ENCODE data around the gene NFATC2.

The NFATC2 gene

DNA sequence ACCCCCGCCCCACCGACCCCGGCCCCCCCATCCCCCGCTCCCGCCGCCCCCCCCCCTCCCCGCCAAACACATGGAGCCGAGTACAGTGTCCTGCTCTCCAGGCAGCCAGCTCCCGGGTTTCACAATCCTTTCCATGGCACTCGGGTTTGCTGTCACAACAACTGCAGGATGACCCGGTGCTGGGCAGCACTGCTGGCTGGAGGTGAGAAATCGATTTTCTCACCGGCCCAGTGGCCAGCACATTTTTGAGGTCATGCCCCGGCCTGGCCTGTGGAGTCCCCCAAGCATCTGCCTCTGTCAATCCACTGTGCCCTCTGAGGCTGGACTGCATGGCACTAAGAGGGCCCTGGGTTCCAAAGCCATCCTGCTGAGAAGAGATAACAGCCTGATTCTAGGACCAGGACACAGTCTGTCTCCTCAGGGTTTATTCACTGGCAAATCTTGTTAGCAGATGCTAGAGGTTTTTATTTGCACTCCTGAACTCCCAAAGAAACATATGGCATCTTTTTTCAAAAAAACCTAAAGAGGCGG, 129.5 kb downstream of the NFATC2 start:
- H3K9me3 ChIP-seq (ENCODE audit: control insufficient read depth, insufficient read depth, low read length), result no peaks in the 10 kb centered on the region
- peaks cover 10% of the 10 kb centered on the region; the same call in 1 of the 2 replicates for H3K4me1 ChIP-seq (ENCODE audit: insufficient read depth, low read length)
- no peak overlapping the region for H3K9ac ChIP-seq (ENCODE audit: low read depth, low read length)
- H3K36me3 ChIP-seq (ENCODE audit: insufficient read depth, low read length), result no peaks in the 10 kb centered on the region

DNA sequence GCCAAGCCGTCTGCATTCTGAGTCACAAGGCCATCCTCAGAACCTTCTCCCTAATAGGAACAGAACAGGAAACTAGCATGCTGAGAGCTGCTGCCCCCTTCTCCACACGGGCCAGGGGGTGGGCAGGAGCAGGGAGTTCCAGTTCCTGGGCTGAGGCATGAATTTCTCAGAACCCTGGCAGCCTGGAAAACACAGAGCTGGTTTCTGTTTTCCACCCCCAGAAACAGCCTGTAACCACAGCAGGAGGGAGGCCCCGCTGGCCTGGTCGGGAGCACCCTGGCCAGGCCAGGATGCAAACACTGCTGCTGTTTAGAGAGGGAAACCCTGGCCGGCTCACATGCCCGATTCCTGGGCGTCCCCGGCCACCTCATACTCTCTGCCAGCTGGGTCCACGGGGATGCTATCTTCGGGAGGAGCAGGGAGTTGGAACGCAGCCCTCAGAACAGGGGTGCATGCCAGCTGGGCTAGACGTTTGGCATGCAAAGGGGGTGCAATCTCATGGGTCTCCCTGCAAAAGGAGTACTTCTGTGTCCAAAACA, 130.1 kb downstream of the NFATC2 start:
- H3K36me3 ChIP-seq (ENCODE audit: insufficient read depth, low read length), result no peaks in the 10 kb centered on the region
- H3K9me3 ChIP-seq (ENCODE audit: control insufficient read depth, insufficient read depth, low read length), result no peaks in the 10 kb centered on the region
- H3K4me1 ChIP-seq (ENCODE audit: insufficient read depth, low read length), result peaks cover 10% of the 10 kb centered on the region; the same call in 1 of the 2 replicates
- H3K9ac ChIP-seq (ENCODE audit: low read depth, low read length), result no peak overlapping the region

DNA sequence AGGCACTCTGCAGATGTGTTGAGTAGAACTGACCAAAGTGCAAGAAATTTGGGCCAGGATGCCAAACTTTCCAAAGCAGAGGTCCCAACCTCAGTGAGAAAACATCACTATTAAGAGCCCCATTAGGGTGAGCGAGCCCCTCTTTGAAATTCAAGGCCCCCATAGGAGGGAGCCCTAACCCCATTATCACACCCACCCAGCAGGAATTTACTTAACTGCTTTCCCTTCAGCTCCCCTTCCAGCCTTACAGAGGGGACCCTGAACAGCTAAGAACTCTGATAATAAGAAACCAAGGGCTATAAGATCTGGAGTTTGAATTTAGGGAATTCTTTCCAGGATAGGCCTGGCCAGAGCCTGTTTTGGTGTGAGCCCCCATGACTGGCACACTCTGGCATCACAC, 130.6 kb downstream of the NFATC2 start:
- peaks cover 10% of the 10 kb centered on the region; the same call in 1 of the 2 replicates for H3K4me1 ChIP-seq (ENCODE audit: insufficient read depth, low read length)
- H3K9ac ChIP-seq (ENCODE audit: low read depth, low read length), result no peak overlapping the region

DNA sequence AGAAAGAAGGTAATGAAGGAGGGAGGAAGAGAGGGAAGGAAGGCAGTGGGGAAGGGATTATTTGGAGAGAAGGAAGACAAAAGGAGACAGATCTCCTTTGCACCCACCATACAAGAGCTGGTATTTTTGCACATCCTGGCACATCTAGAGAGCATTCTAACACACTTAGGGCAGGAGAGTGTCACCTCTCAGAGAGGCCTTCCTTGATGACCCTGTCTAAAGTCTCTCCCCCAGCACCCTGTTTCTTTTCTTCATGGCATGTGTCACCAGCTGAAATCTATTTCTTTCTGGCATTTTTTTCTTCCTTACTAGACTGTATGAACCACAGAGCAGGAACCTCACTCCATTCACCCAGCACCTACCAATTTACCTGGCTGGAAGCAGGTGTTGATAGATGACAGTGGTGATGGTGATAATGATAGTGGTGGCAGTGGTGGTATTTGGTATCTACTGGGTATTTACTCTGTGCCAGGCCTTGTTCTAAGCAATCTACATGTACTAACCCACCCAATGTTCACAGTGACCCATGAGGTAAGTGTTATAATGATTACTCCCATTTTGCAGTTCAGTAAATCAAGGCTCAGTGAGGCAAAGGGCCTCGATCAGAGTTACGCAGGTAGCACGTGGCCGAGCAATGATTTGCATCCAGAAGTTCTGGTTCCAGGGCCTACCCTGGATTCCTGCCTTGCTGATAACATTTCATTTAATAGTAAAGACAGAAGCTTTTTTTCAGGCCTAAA, 131.8 kb downstream of the NFATC2 start:
- Histone ChIP-seq H3K9ac (ENCODE audit: low read depth, low read length) (no peak overlapping the region), H3K4me1 (ENCODE audit: insufficient read depth, low read length) (peaks cover 10% of the 10 kb centered on the region; the same call in 1 of the 2 replicates), H3K36me3 (ENCODE audit: insufficient read depth, low read length) (no peaks in the 10 kb centered on the region), H3K9me3 (ENCODE audit: control insufficient read depth, insufficient read depth, low read length) (no peaks in the 10 kb centered on the region)

More for the DNA sequence above, 130.6 kb downstream of the NFATC2 start:
- no peaks in the 10 kb centered on the region for H3K9me3 ChIP-seq (ENCODE audit: control insufficient read depth, insufficient read depth, low read length)
- H3K36me3 ChIP-seq (ENCODE audit: insufficient read depth, low read length), result no peaks in the 10 kb centered on the region

DNA sequence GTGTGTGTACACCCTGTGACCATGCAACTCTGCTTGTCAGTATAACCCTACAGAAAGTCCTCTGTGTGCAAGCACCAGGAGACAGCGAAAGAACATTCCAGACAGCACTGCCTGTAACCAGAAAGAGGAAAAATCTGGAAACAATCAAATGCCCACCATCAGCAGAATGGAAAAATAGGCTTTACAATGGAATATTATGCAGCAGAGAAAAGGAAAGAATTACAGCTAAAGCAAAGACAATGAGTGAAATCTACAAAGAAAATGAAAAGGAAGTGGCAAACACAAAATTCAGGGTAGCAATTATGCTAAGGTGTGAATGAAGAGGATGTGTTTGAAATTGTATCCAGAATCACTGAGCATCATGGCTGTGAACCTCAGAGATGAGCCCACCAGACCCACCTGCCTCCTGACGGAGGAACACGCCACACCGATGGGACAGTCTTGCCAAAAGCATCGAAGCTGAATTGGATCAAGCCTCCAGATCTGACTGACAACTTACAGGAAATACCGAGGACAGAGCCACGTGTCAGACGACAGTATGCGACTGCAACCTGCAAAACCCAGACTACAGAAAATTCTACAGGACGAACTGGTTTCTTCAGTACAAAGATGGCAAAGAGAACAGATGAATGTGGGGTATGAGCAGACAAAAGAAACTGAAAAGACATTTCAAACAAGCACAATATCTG, 133.2 kb downstream of the NFATC2 start:
- H3K4me1 ChIP-seq (ENCODE audit: insufficient read depth, low read length), result peaks cover 18% of the 10 kb centered on the region; the same call in 1 of the 2 replicates
- H3K9me3 ChIP-seq (ENCODE audit: control insufficient read depth, insufficient read depth, low read length), result no peaks in the 10 kb centered on the region
- H3K36me3 ChIP-seq (ENCODE audit: insufficient read depth, low read length), result no peaks in the 10 kb centered on the region
- H3K9ac ChIP-seq (ENCODE audit: low read depth, low read length), result no peak overlapping the region

DNA sequence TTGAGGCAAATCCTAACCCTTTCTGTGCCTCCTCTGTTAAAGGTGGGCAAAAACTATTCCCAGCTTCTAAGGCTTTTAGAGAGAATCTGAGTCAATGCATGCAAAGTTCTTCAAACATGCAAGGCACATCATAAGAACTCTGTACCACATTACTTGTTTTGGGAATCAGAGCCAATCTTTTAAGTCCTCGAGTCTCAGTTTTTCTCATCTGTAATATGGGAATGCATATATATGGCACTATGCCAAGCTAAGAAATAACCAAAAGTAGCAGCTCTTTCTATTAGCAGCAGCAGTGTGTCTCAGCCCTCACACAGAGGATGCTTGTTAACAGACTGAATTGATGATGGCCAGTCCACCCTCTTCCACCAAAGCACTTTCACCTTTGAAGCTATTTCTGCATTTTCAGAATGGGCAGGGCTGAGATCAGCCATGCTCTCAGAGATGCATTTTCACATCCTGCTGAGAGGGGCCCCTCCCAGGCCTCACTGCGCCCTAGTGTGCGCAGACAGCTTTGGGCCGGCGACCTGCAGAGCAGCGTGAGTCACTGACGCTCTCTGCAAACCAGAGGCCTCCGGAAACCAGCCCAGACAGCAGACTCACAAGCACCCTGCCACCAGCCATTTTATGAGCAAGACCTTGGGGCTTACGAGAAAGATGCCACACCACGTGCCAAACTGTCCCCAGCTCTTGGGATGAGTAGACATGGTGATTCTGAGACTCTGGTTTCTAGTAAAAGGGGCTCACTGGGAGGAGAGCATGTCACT, 138.0 kb downstream of the NFATC2 start:
- H3K36me3 ChIP-seq (ENCODE audit: insufficient read depth, low read length), result no peaks in the 10 kb centered on the region
- H3K4me1 ChIP-seq (ENCODE audit: insufficient read depth, low read length), result peaks cover 9% of the 10 kb centered on the region; the same call in 1 of the 2 replicates
- no peak overlapping the region for H3K9ac ChIP-seq (ENCODE audit: low read depth, low read length)
- H3K9me3 ChIP-seq (ENCODE audit: control insufficient read depth, insufficient read depth, low read length), result no peaks in the 10 kb centered on the region

DNA sequence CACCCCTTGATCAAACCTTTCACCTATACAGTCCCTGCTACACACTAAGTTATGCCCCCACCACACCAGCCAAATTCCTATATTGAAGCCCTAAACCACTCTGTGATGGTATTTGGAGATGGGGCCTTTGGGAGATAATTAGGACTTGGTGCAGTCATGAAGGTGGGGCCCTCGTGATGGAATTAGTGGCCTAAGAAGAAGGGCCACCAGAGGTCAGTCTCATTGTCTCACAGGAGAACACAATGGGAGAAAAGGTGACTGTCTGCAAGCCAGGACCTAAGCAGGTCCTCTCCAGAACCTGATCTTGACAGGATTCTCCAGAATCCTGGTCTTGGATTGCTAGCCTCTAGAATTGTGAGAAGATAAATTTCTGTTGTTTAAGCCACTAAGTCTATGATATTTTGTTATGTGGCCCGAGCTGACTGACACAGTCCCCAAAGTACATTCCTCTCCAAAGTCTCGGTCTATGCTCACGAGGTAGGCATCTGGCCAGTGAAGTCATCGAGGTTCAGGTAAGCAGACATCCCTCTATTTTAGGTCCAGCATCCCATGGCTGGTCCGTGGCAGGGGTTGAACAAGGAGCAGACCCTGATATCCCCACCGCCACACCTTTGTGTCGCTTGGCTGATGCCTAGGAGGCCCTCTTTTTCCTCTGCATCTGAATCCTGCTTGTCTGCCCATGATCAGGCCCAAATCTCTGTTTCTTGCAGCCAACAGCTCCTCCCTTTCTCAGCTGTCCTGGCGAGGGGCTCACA, 138.9 kb downstream of the NFATC2 start:
- Histone ChIP-seq H3K9ac (ENCODE audit: low read depth, low read length) (no peak overlapping the region), H3K36me3 (ENCODE audit: insufficient read depth, low read length) (no peaks in the 10 kb centered on the region), H3K9me3 (ENCODE audit: control insufficient read depth, insufficient read depth, low read length) (no peaks in the 10 kb centered on the region), H3K4me1 (ENCODE audit: insufficient read depth, low read length) (peaks cover 9% of the 10 kb centered on the region; the same call in 1 of the 2 replicates)

DNA sequence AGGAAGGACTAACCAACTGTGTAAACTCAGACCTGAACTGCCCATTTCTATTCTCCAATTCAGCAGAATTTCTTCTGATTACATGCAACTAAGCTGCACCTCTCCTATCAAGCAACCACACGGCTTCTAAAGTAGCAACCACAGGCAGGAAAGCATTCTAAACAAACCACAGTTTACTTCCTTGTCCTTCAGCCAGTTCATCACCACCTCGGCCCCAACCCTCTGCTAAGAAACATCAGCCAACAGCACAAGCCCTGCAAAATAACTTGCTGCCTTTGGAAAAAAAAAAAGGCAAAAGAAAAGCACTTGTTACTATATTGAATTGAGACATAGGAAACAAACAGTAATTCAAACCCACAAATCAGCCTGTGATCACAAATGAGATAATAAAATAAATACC, 140.3 kb downstream of the NFATC2 start:
- no peaks in the 10 kb centered on the region for H3K36me3 ChIP-seq (ENCODE audit: insufficient read depth, low read length)
- peaks cover 16% of the 10 kb centered on the region; the same call in 1 of the 2 replicates for H3K4me1 ChIP-seq (ENCODE audit: insufficient read depth, low read length)
- H3K9ac ChIP-seq (ENCODE audit: low read depth, low read length), result no peak overlapping the region
- no peaks in the 10 kb centered on the region for H3K9me3 ChIP-seq (ENCODE audit: control insufficient read depth, insufficient read depth, low read length)

DNA sequence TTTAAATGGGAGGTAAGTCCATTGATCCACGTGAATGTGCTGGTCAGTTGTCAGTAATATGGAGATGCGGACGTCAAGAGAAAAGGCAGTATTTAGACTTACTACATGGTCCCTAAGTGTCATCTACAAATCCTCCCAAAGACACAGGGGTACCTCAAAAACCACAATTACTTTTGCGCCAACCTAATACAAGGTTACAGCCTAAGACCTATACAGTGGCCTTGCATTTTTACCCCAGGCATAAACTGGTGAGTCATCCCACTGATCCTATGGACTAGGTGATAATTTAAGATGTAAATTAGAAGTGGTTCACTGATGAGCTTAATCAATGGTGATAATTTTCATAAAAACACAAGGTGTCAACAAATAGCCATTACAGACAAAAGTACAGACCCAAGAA, 141.0 kb downstream of the NFATC2 start:
- H3K9ac ChIP-seq (ENCODE audit: low read depth, low read length), result no peak overlapping the region
- H3K9me3 ChIP-seq (ENCODE audit: control insufficient read depth, insufficient read depth, low read length), result no peaks in the 10 kb centered on the region
- H3K36me3 ChIP-seq (ENCODE audit: insufficient read depth, low read length), result no peaks in the 10 kb centered on the region
- H3K4me1 ChIP-seq (ENCODE audit: insufficient read depth, low read length), result peaks cover 16% of the 10 kb centered on the region; the same call in 1 of the 2 replicates

DNA sequence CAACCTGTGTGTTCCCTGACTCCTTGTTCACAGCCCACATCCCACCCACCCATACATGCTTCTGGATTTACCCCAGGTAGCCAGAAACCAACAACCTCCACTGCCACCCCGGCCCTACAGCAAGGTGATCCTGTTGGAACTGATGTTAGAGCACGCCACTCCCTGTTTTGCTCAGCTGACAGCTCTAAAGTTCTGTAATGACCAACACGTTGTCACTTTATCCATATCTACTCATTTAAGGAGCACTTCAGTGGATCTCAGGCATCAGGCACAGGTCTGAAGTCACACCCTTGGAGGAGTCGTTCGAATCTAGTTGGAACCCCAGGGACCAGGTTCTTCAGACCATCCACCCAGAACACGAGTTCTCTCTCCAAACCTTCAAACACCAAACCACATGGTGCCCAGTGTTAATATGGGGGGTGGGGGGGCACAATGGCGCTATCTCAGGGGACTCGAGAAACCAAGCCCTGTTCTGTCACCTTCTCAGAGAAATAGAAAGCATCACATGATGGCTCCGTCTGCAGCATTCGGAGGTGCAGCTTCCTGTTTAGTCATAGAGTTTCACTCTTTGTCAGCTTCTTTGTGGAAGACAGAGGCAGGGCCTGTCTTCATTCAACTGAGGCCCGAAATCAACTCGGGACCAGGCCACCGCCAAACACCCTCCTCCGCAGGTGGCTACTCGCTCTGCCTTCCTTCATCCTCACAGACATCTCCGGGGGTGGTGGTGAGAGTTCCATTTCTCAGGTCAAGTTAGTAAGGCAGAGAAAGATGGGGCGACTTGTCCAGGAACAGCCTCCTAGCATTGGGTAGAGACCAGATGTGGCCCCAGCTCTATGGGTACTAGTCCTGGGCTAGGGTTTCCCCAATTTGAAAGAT, 142.2 kb downstream of the NFATC2 start:
- H3K9me3 ChIP-seq (ENCODE audit: control insufficient read depth, insufficient read depth, low read length), result no peaks in the 10 kb centered on the region
- no peak overlapping the region for H3K9ac ChIP-seq (ENCODE audit: low read depth, low read length)
- H3K4me1 ChIP-seq (ENCODE audit: insufficient read depth, low read length), result peaks cover 16% of the 10 kb centered on the region; the same call in 1 of the 2 replicates
- no peaks in the 10 kb centered on the region for H3K36me3 ChIP-seq (ENCODE audit: insufficient read depth, low read length)

DNA sequence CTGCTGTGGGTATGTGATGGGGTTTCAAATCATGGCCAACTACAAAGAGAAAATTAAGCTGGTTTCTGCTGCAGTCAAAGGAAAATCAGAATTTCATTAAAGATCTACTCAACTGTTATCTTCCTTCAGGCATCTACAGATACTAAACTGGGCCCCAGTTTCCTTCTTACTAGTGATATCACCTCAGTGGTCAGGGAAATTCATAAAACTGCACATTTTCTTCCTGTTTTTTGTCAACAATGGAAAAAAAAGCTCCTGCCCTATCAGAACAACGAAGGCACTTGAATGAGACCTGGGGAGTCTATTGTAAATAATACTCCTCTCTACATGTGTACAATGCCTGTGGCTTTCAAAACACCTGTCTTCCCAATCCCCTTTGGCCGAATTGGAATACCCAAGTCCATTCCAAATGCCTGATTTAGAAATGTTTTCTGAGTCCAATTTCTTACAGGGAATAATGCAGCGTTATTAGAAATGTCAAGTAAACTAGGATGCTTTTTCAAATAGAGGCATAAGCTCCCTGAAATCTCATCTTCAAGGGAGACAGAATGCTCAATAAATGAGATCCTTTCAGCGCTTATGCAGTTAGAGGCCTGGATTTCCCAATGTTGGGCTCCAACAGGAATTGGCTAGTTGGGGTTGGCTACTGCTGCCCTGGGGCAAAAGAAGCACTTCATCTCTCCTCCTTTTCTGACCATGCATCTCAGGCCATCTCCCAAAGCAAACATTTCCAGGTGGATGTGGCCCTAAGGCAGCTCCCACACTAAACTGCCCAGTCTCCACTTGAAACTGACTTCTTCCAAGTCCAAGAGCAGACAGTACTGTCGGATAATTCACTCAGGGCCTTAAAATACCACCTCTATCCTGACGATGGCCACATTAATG, 143.3 kb downstream of the NFATC2 start:
- Histone ChIP-seq H3K4me1 (ENCODE audit: insufficient read depth, low read length) (peaks cover 7% of the 10 kb centered on the region; the same call in 1 of the 2 replicates), H3K36me3 (ENCODE audit: insufficient read depth, low read length) (no peaks in the 10 kb centered on the region), H3K9ac (ENCODE audit: low read depth, low read length) (no peak overlapping the region), H3K9me3 (ENCODE audit: control insufficient read depth, insufficient read depth, low read length) (no peaks in the 10 kb centered on the region)

DNA sequence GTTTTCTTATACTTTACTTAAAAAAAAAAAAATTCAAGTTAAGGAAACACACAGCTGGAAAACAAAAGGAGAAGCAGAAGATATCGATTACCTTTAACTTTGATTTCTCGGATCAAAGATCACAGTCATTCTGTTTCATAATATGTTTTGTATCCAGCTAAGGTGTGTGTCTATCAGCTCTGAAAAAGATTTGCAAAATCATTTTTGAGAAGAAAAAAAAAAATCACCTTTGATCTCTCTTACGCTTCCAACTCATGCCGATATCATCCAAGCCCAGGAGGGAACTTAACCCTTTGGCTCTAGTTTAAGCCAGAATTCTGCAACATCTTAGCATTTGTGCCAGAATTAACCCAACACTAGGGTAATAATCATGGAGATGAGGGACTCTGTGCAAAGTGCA, 144.0 kb downstream of the NFATC2 start:
- Histone ChIP-seq H3K4me1 (ENCODE audit: insufficient read depth, low read length) (peaks cover 14% of the 10 kb centered on the region), H3K36me3 (ENCODE audit: insufficient read depth, low read length) (no peaks in the 10 kb centered on the region)

More for the DNA sequence above, 144.0 kb downstream of the NFATC2 start:
- H3K9ac ChIP-seq (ENCODE audit: low read depth, low read length), result no peak overlapping the region
- H3K9me3 ChIP-seq (ENCODE audit: control insufficient read depth, insufficient read depth, low read length), result no peaks in the 10 kb centered on the region
